B cell (primary cell): Measurements from ENCODE around the gene NHERF2.

Experiments used
- EZH2 ChIP-seq: IDR thresholded peaks from 2 replicates; pipeline ENCODE4 v1.6.1; 2012; ENCODE audit warnings: borderline replicate concordance, low read depth, mild to moderate bottlenecking, moderate library complexity, low read length; ENCODE audit not compliant: insufficient read depth, poor library complexity, severe bottlenecking
- TF ChIP-seq, protein P1 (sequence below): fragments of 200-600 bp; IDR thresholded peaks from one replicate; pipeline ENCODE4 v1.8.0; 2022; ENCODE audit warnings: antibody characterized with exemption, mild to moderate bottlenecking

DNA sequence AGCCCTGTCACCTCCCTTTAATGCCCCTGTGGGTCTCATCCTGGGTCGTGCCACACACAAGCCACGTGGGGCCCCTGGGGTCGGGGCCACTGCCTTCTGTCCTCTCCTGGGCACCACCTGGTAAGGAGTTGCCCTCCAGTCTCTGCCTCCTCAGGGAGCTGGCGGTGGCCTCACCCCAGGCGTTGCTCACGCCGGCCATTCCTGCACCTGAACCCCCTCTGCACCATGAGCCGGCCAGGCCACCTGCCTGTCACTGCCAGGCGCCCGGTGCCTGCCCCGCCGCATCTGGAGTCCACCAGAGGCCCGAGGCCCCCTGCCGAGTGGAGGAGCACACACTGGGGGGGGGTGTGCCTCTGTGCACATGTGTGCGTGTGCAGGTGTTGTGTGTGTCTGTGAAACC is 10.4 kb downstream of the NHERF2 start:
- no peak for TF ChIP-seq EZH2
- TF ChIP-seq, protein P1, sequence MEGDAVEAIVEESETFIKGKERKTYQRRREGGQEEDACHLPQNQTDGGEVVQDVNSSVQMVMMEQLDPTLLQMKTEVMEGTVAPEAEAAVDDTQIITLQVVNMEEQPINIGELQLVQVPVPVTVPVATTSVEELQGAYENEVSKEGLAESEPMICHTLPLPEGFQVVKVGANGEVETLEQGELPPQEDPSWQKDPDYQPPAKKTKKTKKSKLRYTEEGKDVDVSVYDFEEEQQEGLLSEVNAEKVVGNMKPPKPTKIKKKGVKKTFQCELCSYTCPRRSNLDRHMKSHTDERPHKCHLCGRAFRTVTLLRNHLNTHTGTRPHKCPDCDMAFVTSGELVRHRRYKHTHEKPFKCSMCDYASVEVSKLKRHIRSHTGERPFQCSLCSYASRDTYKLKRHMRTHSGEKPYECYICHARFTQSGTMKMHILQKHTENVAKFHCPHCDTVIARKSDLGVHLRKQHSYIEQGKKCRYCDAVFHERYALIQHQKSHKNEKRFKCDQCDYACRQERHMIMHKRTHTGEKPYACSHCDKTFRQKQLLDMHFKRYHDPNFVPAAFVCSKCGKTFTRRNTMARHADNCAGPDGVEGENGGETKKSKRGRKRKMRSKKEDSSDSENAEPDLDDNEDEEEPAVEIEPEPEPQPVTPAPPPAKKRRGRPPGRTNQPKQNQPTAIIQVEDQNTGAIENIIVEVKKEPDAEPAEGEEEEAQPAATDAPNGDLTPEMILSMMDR = no peak
